ENCODE results near the gene MGAT4A. TPM values are rescaled to one million over a fixed set of nuclear protein-coding genes. Genes with fewer than 3 reads are reported as not detected.
A peak's percentile ranks its signal among the peaks of the same experiment; 100 is the strongest.

MGAT4A gene
- total RNA-seq, 4 donors from 2014 or later = 52.8 to 243 (median 175) TPM

DNA sequence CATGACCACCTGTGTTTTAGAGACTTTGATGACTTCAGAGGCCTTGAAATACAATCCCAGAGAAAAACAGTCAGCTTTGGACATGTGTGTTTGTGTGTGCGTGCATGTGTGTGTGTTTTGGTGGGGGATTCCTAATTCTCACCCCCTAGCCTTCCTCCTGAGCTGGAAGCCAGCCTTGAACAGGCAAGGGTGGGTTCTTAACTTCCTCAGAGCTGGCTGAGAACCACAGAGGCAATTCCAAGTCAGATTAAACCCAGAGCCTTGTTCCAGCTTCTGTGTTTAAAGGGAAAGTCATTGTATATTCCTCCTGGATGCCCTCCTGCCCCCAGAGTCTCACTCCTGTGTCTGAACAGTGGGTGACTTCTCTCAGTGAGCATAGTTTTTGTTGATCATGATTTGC is 45.2 kb upstream of the MGAT4A start:
- no peak for DNase-seq
- H3K4me1 ChIP-seq = no peaks in the 10 kb centered on the region
- no peaks in the 10 kb centered on the region for H3K9me3 ChIP-seq
- no peak overlapping the region for H3K4me3 ChIP-seq
- no peaks in the 10 kb centered on the region for H3K36me3 ChIP-seq
- no peak overlapping the region for H3K27ac ChIP-seq
- H3K27me3 ChIP-seq = no peaks in the 10 kb centered on the region
- TF ChIP-seq, protein P1, sequence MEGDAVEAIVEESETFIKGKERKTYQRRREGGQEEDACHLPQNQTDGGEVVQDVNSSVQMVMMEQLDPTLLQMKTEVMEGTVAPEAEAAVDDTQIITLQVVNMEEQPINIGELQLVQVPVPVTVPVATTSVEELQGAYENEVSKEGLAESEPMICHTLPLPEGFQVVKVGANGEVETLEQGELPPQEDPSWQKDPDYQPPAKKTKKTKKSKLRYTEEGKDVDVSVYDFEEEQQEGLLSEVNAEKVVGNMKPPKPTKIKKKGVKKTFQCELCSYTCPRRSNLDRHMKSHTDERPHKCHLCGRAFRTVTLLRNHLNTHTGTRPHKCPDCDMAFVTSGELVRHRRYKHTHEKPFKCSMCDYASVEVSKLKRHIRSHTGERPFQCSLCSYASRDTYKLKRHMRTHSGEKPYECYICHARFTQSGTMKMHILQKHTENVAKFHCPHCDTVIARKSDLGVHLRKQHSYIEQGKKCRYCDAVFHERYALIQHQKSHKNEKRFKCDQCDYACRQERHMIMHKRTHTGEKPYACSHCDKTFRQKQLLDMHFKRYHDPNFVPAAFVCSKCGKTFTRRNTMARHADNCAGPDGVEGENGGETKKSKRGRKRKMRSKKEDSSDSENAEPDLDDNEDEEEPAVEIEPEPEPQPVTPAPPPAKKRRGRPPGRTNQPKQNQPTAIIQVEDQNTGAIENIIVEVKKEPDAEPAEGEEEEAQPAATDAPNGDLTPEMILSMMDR (IDR thresholded peaks at IDR 0.05) = no peak
- no peak for TF ChIP-seq POLR2A (IDR thresholded peaks at IDR 0.05)

DNA sequence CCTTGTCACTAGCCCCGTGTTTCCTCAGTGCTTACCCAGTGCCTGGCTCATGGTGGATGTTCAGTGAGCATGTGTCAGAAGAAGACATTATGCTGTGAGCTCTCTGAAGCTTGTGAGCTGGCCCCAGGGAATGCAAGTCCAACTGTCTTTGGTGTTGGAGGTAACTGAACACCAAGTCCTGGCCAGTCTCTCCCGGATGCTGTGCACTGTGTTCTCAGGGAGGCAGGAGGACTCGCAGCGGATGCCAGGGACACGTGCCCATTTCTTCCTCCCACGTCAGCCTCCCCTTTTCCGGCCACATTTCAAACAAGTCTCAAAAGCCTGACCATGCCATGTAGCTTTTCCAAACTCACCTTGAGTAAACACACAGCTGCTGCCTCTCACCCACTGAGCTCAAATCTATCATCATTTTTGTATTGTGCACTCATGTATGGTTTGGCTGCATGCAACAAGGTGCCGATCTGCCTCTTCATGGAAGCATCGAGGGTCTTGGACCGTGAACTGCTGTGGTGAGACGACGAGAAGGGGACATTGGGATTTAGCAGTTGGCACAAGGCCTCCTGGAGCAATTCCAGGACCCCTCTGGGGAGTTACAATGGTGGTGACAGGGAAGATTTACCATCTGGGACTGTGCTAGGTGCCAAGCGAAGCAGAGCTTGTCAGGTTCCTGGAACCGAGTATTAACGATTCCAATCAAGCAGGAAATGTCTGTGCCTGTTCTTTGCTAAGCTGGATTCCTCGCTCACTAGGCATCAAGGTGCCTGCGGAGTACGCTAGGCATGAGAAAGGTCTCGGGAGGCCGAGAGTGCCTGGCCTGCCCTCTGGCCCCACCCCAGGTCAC is 44.4 kb upstream of the MGAT4A start:
- Histone ChIP-seq H3K9me3 (no peaks in the 10 kb centered on the region), H3K27me3 (no peaks in the 10 kb centered on the region), H3K4me3 (no peak overlapping the region), H3K27ac (no peak overlapping the region), H3K4me1 (no peaks in the 10 kb centered on the region), H3K36me3 (no peaks in the 10 kb centered on the region)
- TF ChIP-seq, protein P1 (IDR thresholded peaks at IDR 0.05) = no peak
- no peak for TF ChIP-seq POLR2A (IDR thresholded peaks at IDR 0.05)
- no peak for DNase-seq

DNA sequence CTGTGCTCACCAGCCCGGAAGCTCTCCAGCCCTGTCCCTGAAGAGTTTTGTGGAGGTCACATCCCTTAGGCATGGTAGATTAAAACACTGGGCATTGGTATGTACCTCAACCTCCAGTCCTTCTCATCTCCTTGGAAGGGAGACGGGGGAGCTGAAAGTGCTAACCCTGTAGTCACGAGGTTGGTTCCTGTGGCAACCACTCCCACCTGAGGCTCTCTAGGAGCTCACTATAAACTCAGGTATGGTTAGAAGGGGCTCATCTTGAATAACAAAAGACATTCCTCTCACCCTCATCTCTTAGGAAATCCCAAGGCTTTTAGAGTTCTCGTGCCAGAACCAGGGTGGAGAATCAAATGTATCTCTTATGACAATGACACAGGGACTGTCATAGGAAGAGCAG is 43.0 kb upstream of the MGAT4A start:
- DNase-seq = no peak
- peaks cover 0 to 12% (median 5%) of the 10 kb centered on the region in 4 donors for H3K4me1 ChIP-seq
- no peak overlapping the region for H3K27ac ChIP-seq
- no peaks in the 10 kb centered on the region for H3K9me3 ChIP-seq
- H3K4me3 ChIP-seq = no peak overlapping the region
- H3K27me3 ChIP-seq = no peaks in the 10 kb centered on the region
- no peaks in the 10 kb centered on the region for H3K36me3 ChIP-seq
- TF ChIP-seq, protein P1 (IDR thresholded peaks at IDR 0.05) = no peak

DNA sequence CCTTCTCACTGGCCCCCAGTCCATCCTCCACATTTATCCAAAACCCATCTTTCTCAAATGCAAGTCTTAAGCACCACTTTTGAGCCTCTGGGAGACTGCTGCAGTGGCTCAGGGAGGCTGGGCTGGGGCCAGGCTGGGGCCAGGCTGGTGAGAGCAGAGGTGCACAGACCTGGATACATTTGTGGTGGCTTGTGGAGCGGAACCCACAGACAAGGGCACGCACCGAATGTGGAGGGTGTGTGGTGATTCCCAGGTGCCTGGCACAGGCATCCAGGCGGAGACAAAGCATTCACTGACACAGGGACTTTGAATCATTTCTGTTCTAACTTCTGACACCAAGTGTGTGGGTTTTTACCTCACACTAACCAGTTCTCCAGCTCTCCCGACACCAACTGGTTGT is 42.2 kb upstream of the MGAT4A start:
- no peak overlapping the region for H3K27ac ChIP-seq
- TF ChIP-seq, protein P1 (IDR thresholded peaks at IDR 0.05) = no peak
- TF ChIP-seq POLR2A (IDR thresholded peaks at IDR 0.05) = no peak

DNA sequence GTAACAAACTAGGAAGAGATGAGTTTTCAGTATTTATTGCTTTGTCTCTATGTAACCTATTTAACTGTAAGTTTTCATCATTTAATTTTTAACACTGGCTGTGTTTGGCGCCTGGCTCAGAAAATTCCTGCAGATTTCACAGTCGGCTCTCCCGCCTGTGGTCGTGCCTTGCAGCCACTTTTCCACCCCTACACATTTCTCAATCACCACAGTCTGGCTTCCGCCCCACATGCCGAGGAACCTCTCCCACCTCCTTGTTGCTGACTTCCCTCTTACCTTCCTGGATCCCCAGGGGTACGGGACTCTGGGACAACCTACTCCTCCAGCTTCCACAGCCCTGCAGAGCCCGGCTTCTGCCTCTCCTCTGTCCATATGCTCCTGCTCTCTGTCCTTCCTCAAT is 41.6 kb upstream of the MGAT4A start:
- Histone ChIP-seq H3K36me3 (no peaks in the 10 kb centered on the region), H3K4me1 (peaks cover 0 to 19% (median 5%) of the 10 kb centered on the region in 4 donors), H3K27me3 (no peaks in the 10 kb centered on the region), H3K9me3 (no peaks in the 10 kb centered on the region), H3K4me3 (no peak overlapping the region), H3K27ac (peak overlapping the region; percentile 62 to 76 (median 70))
- DNase-seq = no peak
- TF ChIP-seq POLR2A (IDR thresholded peaks at IDR 0.05) = no peak
- TF ChIP-seq, protein P1 (IDR thresholded peaks at IDR 0.05) = no peak

More for the DNA sequence above, 42.2 kb upstream of the MGAT4A start:
- no peak for DNase-seq
- no peaks in the 10 kb centered on the region for H3K27me3 ChIP-seq
- peaks cover 0 to 19% (median 5%) of the 10 kb centered on the region in 4 donors for H3K4me1 ChIP-seq
- H3K9me3 ChIP-seq = no peaks in the 10 kb centered on the region
- no peaks in the 10 kb centered on the region for H3K36me3 ChIP-seq
- no peak overlapping the region for H3K4me3 ChIP-seq
